GM12892 (cell line): Measurements from ENCODE around the gene CFAP43.

Source experiments
- POLR2A ChIP-seq: IDR thresholded peaks from 2 replicates; pipeline ENCODE4 v1.6.1; 2011; ENCODE audit warnings: low read depth, low read length, control low read depth
- POLR2AphosphoS5 ChIP-seq: IDR thresholded peaks from 2 replicates; pipeline ENCODE4 v1.6.1; 2011; ENCODE audit warnings: low read depth, low read length, control low read depth
- TAF1 ChIP-seq: IDR thresholded peaks from 2 replicates; pipeline ENCODE4 v1.6.1; 2011; ENCODE audit warnings: low read depth, mild to moderate bottlenecking, control low read depth, low read length, borderline replicate concordance

DNA sequence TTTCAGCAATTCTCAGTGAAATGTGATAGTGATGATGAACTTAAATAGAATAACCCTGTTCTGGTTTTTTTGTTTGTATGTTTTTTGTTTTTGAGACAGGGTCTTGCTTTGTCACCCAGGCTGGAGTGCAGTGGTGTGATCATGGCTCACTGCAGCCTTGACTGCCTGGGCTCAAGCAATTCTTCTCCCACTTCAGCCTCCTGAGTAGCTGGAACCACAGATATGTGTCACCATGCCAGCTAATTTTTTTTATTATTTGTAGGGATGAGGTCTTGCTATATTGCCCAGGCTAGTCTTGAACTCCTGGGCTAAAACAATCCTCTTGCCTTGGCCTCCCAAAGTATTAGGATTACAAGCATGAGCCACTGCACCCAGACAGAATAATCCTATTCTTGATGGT lies 132.2 kb downstream of the CFAP43 start:
- TF ChIP-seq POLR2AphosphoS5: no peak
- TF ChIP-seq POLR2A: no peak
- TF ChIP-seq TAF1: no peak
